Hepatocyte (in vitro differentiated cells): ENCODE measurements around the gene GAS6.

Experiments
- CTCF ChIP-seq: fragments of 200-600 bp; sonication (generic); IDR thresholded peaks from 2 replicates; pipeline ENCODE4 v1.5.1; 2016; ENCODE audit warnings: antibody characterized with exemption, mild to moderate bottlenecking; ENCODE audit not compliant: poor library complexity
- EZH2 ChIP-seq: fragments of 200-600 bp; sonication (generic); IDR thresholded peaks from 2 replicates; pipeline ENCODE4 v1.6.1; 2016; ENCODE audit warnings: antibody characterized with exemption, mild to moderate bottlenecking, borderline replicate concordance
- EZH2phosphoT487 ChIP-seq: fragments of 200-600 bp; sonication (generic); IDR thresholded peaks from one replicate; pipeline ENCODE4 v1.6.1; 2018; ENCODE audit warnings: antibody characterized with exemption, mild to moderate bottlenecking, low read depth, moderate library complexity; ENCODE audit not compliant: unreplicated experiment, severe bottlenecking

- TF ChIP-seq CTCF (no peak), EZH2 (no peak), EZH2phosphoT487 (no peak)
These were observed 36.8 kb upstream of the GAS6 start for GRCh38 chr13:113900646-113901045.
